ENCODE measurements around the gene MRPL2.

- no peak for TF ChIP-seq EZH2 (IDR thresholded peaks at IDR 0.05; ENCODE audit: insufficient read depth, poor library complexity, severe bottlenecking)
- TF ChIP-seq EZH2phosphoT487 (IDR thresholded peaks at IDR 0.05; ENCODE audit: insufficient read depth, low read depth), result no peak
Measured at GRCh38 chr6:43074847-43075669, 15.8 kb upstream of the MRPL2 start.

Measured in GM23248 (cell line).